ENCODE data around the gene ROBO1.
A peak's percentile ranks its signal among the peaks of the same experiment; 100 is the strongest.

ROBO1 gene

GRCh38 chr3:78878011-78878410 is 889.8 kb downstream of the ROBO1 start:
- Mint-ChIP-seq H3K9me3 (no peaks in the 10 kb centered on the region), H3K36me3 (ENCODE audit: low read depth) (peaks cover 26% of the 10 kb centered on the region), H3K27me3 (ENCODE audit: low read depth, poor library complexity) (no peaks in the 10 kb centered on the region), H3K4me3 (no peak overlapping the region), H3K4me1 (peaks cover 46% of the 10 kb centered on the region), H3K27ac (peak overlapping the region; percentile 88)
- DNase-seq: no peak
- TF ChIP-seq, protein P1, sequence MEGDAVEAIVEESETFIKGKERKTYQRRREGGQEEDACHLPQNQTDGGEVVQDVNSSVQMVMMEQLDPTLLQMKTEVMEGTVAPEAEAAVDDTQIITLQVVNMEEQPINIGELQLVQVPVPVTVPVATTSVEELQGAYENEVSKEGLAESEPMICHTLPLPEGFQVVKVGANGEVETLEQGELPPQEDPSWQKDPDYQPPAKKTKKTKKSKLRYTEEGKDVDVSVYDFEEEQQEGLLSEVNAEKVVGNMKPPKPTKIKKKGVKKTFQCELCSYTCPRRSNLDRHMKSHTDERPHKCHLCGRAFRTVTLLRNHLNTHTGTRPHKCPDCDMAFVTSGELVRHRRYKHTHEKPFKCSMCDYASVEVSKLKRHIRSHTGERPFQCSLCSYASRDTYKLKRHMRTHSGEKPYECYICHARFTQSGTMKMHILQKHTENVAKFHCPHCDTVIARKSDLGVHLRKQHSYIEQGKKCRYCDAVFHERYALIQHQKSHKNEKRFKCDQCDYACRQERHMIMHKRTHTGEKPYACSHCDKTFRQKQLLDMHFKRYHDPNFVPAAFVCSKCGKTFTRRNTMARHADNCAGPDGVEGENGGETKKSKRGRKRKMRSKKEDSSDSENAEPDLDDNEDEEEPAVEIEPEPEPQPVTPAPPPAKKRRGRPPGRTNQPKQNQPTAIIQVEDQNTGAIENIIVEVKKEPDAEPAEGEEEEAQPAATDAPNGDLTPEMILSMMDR (IDR thresholded peaks at IDR 0.05): no peak

DNA sequence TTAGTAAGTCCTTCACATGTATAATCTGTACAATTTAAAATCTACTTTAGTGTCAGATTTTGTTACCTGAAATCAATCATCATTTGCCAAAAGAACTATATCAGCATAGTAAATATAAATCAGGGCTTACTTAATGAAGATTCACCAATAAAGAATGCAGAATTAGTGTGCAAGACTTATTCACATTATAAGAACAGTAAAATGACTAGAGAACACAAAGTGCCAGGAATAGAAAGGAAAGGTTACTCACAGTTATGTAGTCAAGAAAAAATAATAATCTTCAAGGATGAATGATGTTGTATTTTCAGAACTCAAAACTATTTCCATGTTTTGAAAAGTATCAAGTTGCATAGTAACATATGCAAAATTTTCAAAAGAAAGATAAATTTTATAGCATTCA is 891.9 kb downstream of the ROBO1 start:
- TF ChIP-seq, protein P1 (IDR thresholded peaks at IDR 0.05): no peak
- H3K27ac Mint-ChIP-seq: peak overlapping the region; percentile 11
- H3K27me3 Mint-ChIP-seq (ENCODE audit: low read depth, poor library complexity): no peaks in the 10 kb centered on the region
- peaks cover 56% of the 10 kb centered on the region for H3K4me1 Mint-ChIP-seq
- no peak for DNase-seq
- no peak overlapping the region for H3K4me3 Mint-ChIP-seq
- H3K9me3 Mint-ChIP-seq: no peaks in the 10 kb centered on the region
- peaks cover 17% of the 10 kb centered on the region for H3K36me3 Mint-ChIP-seq (ENCODE audit: low read depth)

DNA sequence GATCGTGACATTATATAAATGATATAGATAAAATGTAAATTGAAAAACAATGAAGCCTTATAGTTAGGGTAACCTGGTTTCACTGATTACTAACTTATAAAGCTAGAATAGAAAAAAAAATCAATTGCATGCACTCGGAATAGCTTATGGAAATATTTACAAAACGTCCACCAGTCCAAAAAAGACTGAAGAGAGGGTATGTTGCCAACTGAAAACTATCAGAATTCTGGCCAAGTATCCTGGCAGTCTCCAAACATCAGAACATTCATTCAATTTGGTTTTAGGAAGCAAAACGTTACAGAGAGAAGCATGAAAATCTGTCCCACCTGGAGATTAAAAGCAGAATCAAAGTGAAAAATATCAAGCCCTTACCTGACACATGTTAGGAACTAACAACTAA is 892.4 kb downstream of the ROBO1 start:
- TF ChIP-seq, protein P1 (IDR thresholded peaks at IDR 0.05): no peak
- H3K4me1 Mint-ChIP-seq: peaks cover 56% of the 10 kb centered on the region
- no peak overlapping the region for H3K4me3 Mint-ChIP-seq
- H3K36me3 Mint-ChIP-seq (ENCODE audit: low read depth): peaks cover 17% of the 10 kb centered on the region
- no peaks in the 10 kb centered on the region for H3K27me3 Mint-ChIP-seq (ENCODE audit: low read depth, poor library complexity)
- H3K27ac Mint-ChIP-seq: peak overlapping the region; percentile 11
- no peak for DNase-seq
- H3K9me3 Mint-ChIP-seq: no peaks in the 10 kb centered on the region

- no peak overlapping the region for H3K4me3 Mint-ChIP-seq
- H3K36me3 Mint-ChIP-seq (ENCODE audit: low read depth): peaks cover 17% of the 10 kb centered on the region
- DNase-seq: no peak
- H3K27me3 Mint-ChIP-seq (ENCODE audit: low read depth, poor library complexity): no peaks in the 10 kb centered on the region
- H3K4me1 Mint-ChIP-seq: peaks cover 57% of the 10 kb centered on the region
- TF ChIP-seq, protein P1 (IDR thresholded peaks at IDR 0.05): no peak
- no peak overlapping the region for H3K27ac Mint-ChIP-seq
- no peaks in the 10 kb centered on the region for H3K9me3 Mint-ChIP-seq
These were observed 894.2 kb downstream of the ROBO1 start for GRCh38 chr3:78873641-78874040.

DNA sequence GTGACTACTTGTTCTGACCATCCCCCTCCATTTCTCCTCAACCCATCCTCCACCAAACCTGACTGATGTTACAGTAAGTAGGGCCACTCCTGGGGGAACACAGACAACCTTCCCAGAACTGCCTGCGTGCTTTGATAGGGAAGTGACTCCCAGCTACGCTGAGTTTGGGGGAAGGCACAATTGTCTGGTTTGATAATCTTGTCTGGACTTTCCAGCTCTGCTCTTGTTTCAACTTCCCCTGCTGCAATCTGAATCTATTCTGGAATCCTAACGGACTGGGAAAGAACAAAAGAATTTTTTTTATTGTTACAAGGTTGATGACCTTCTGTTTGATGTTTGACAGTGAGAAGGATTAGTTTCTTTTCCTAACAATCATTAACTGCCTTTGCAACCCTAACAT is 895.6 kb downstream of the ROBO1 start:
- peak overlapping the region; percentile 97 for H3K27ac Mint-ChIP-seq
- H3K4me3 Mint-ChIP-seq: peak overlapping the region; percentile 54
- peaks cover 63% of the 10 kb centered on the region for H3K4me1 Mint-ChIP-seq
- H3K9me3 Mint-ChIP-seq: no peaks in the 10 kb centered on the region
- no peaks in the 10 kb centered on the region for H3K27me3 Mint-ChIP-seq (ENCODE audit: low read depth, poor library complexity)
- H3K36me3 Mint-ChIP-seq (ENCODE audit: low read depth): peaks cover 17% of the 10 kb centered on the region
- DNase-seq: no peak
- TF ChIP-seq, protein P1 (IDR thresholded peaks at IDR 0.05): no peak

GRCh38 chr3:78871048-78871447 is 896.8 kb downstream of the ROBO1 start:
- peaks cover 72% of the 10 kb centered on the region for H3K4me1 Mint-ChIP-seq
- DNase-seq: no peak
- no peaks in the 10 kb centered on the region for H3K27me3 Mint-ChIP-seq (ENCODE audit: low read depth, poor library complexity)
- H3K27ac Mint-ChIP-seq: peak overlapping the region; percentile 40
- peaks cover 12% of the 10 kb centered on the region for H3K36me3 Mint-ChIP-seq (ENCODE audit: low read depth)
- H3K4me3 Mint-ChIP-seq: no peak overlapping the region
- H3K9me3 Mint-ChIP-seq: no peaks in the 10 kb centered on the region
- TF ChIP-seq, protein P1 (IDR thresholded peaks at IDR 0.05): no peak
